A673 (cell line): ENCODE data around the gene KATNB1. TPM values are rescaled to one million over a fixed set of nuclear protein-coding genes. Genes with fewer than 3 reads are reported as not detected.

Experiments used
- BruUV-seq: library from RNA; stranded (reverse); fragments of 400-500 nt; replicated peaks from 2 replicates; lab custom pipeline; 2021; lab: Mats Ljungman, UMichigan
- CTCF ChIA-PET: fragments of 300-600 bp; sonication (Branson Sonifier 250); formaldehyde crosslinking; loops from one replicate; lab custom pipeline; 2022; ENCODE audit warnings: antibody characterized with exemption; lab: Charles Lee
- POLR2A ChIA-PET: fragments of 300-600 bp; sonication (Branson Sonifier 250); formaldehyde crosslinking; loops from one replicate; lab custom pipeline; 2022; ENCODE audit warnings: antibody characterized with exemption; ENCODE audit not compliant: low non-redundant PET; lab: Charles Lee
- DNase-seq: peaks from one replicate; pipeline ENCODE4 v3.0.0-alpha.2; 2015; ENCODE audit warnings: low spot score
- H3K27ac ChIP-seq: fragments of 200-600 bp; sonication (generic); 2 replicates; pipeline ENCODE4 v1.5.1; 2016; ENCODE audit warnings: mixed run types, low read depth, mild to moderate bottlenecking, mixed read lengths, antibody characterized with exemption, low read length; ENCODE audit not compliant: poor library complexity, severe bottlenecking
- H3K27me3 ChIP-seq: fragments of 200-600 bp; sonication (generic); replicated peaks from 2 replicates; pipeline ENCODE4 v1.6.1; 2017; ENCODE audit warnings: mixed run types, low read depth, mild to moderate bottlenecking, mixed read lengths, antibody characterized with exemption, low read length; ENCODE audit not compliant: insufficient read depth, poor library complexity
- H3K36me3 ChIP-seq: fragments of 200-600 bp; sonication (generic); 2 replicates; pipeline ENCODE4 v1.6.1; 2016; ENCODE audit warnings: mixed run types, mild to moderate bottlenecking, mixed read lengths, antibody characterized with exemption, low read length; ENCODE audit not compliant: insufficient read depth, poor library complexity, severe bottlenecking
- H3K4me1 ChIP-seq: fragments of 200-600 bp; sonication (generic); 2 replicates; pipeline ENCODE4 v1.6.1; 2017; ENCODE audit warnings: mixed run types, mild to moderate bottlenecking, mixed read lengths, antibody characterized with exemption, low read length; ENCODE audit not compliant: insufficient read depth, poor library complexity, severe bottlenecking
- H3K4me3 ChIP-seq: fragments of 200-600 bp; sonication (generic); 2 replicates; pipeline ENCODE4 v1.5.1; 2016; ENCODE audit warnings: low read depth, mixed run types, mild to moderate bottlenecking, mixed read lengths, low read length; ENCODE audit not compliant: poor library complexity, severe bottlenecking
- H3K9me3 ChIP-seq: fragments of 200-600 bp; sonication (generic); 2 replicates; pipeline ENCODE4 v1.6.1; 2016; ENCODE audit warnings: mixed run types, low read depth, mild to moderate bottlenecking, mixed read lengths, antibody characterized with exemption, low read length; ENCODE audit not compliant: poor library complexity, severe bottlenecking
- CTCF ChIP-seq: fragments of 300-800, 200-600 bp; sonication (generic); conservative IDR thresholded peaks from 2 replicates; pipeline ENCODE4 v1.5.1; 2017; ENCODE audit warnings: low read depth, mild to moderate bottlenecking, antibody characterized with exemption, low read length, moderate library complexity, mixed read lengths
- EZH2 ChIP-seq: fragments of 200-600 bp; sonication (generic); IDR thresholded peaks from 2 replicates; pipeline ENCODE4 v1.6.1; 2017; ENCODE audit warnings: borderline replicate concordance, low read depth, mild to moderate bottlenecking, mixed read lengths, antibody characterized with exemption, low read length; ENCODE audit not compliant: poor library complexity, severe bottlenecking
- intact Hi-C: fragments of 100-400 bp; cut with micrococcal nuclease; formaldehyde crosslinking; loops from one replicate; pipeline ENCODE4 v1.10.0; 2022; ENCODE audit not compliant: unreplicated experiment
- total RNA-seq: library from RNA; stranded (reverse); gene quantifications from 2 replicates; pipeline ENCODE4 v1.2.3, GENCODE V29; 2021

Gene KATNB1
- total RNA-seq, 1 experiment from 2014 or later: 55.7 TPM

- intact Hi-C loops: loop anchor here (5.0 to 10.0 kb wide), 4 partner anchors 89 to 244 kb away; partner anchors contain the start of genes USB1 and ZNF319
- Histone ChIP-seq H3K27me3 (no peaks in the 10 kb centered on the region), H3K9me3 (no peaks in the 10 kb centered on the region), H3K36me3 (peaks cover 79% of the 10 kb centered on the region), H3K27ac (peak overlapping the region; percentile 78), H3K4me1 (peaks cover 28% of the 10 kb centered on the region), H3K4me3 (no peak overlapping the region)
- ChIA-PET POLR2A (no interaction called here), CTCF (interaction anchor here (1.5 kb wide), 1 partner anchor 15 kb away, joined by 4 read pairs; no protein-coding TSS in a partner anchor)
- no TSS peak for BruUV-seq
- DNase-seq: no peak
- TF ChIP-seq EZH2: no peak
- TF ChIP-seq CTCF: no peak
Observed at GRCh38 chr16:57757883-57758282, 22.3 kb downstream of the KATNB1 start.

- ChIA-PET CTCF (no interaction called here), POLR2A (no interaction called here)
- peak overlapping the region; percentile 78 for H3K27ac ChIP-seq
- peak; percentile 75 for DNase-seq
- no peaks in the 10 kb centered on the region for H3K27me3 ChIP-seq
- TF ChIP-seq CTCF: no peak
- no peak for TF ChIP-seq EZH2
- H3K4me3 ChIP-seq: no peak overlapping the region
- intact Hi-C loops: loop anchor here (5.0 to 10.0 kb wide), 4 partner anchors 89 to 244 kb away; partner anchors contain the start of genes USB1 and ZNF319
- no peaks in the 10 kb centered on the region for H3K9me3 ChIP-seq
- BruUV-seq: TSS peak; percentile 91
- H3K36me3 ChIP-seq: peaks cover 83% of the 10 kb centered on the region
- peaks cover 28% of the 10 kb centered on the region for H3K4me1 ChIP-seq
Observed at GRCh38 chr16:57758331-57759117, 23.0 kb downstream of the KATNB1 start.

DNA sequence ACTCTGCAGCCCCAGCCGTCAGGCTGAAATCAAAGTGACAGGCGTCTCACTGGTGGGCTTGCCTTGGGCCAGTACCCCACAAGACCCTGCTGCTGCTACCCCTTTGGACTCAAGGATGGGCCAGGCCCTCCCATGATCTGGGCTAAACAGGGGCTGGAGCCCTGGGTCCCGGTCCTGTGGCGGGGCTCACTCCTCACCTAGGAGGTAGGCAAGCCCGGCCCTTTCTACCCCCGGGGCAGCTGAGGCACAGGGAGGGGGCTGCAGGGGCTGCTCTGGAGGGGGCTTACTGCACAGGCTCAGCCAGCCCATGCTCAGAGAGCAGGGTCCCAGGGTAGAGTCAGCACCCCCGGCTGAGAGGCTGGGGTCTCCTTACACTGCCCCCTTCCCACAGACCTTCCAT is 23.6 kb downstream of the KATNB1 start:
- intact Hi-C loops: loop anchor here (5.0 to 10.0 kb wide), 4 partner anchors 88 to 243 kb away; partner anchors contain the start of genes USB1 and ZNF319
- BruUV-seq: no TSS peak
- no peak for TF ChIP-seq CTCF
- no peak for TF ChIP-seq EZH2
- Histone ChIP-seq H3K4me3 (no peak overlapping the region), H3K27me3 (no peaks in the 10 kb centered on the region), H3K36me3 (peaks cover 82% of the 10 kb centered on the region), H3K9me3 (no peaks in the 10 kb centered on the region), H3K27ac (peak overlapping the region; percentile 78), H3K4me1 (peaks cover 28% of the 10 kb centered on the region)
- POLR2A ChIA-PET: no interaction called here
- CTCF ChIA-PET: no interaction called here
- no peak for DNase-seq
